ENCODE data around the gene STEAP1B.
"Not testable (repeated sequence)": the region's sequence is repeated elsewhere in the genome, so short reads cannot be mapped to it uniquely, and the experiment has no call there.

Gene STEAP1B

GRCh38 chr7:22523478-22524352 lies 23.7 kb upstream of the STEAP1B start:
- not testable (repeated sequence) for H3K27me3 ChIP-seq (ENCODE audit: control insufficient read depth, insufficient read depth, low read length); H2AFZ ChIP-seq; H3K27ac ChIP-seq; H3K4me3 ChIP-seq (ENCODE audit: low read depth, low read length); H3K4me2 ChIP-seq (ENCODE audit: low read length); H3K4me1 ChIP-seq; H3K79me2 ChIP-seq; H3K36me3 ChIP-seq (ENCODE audit: control insufficient read depth, insufficient read depth, low read length); H3K9me3 ChIP-seq (ENCODE audit: control insufficient read depth, low read length); H3K9ac ChIP-seq
- peak; percentile 31 for TF ChIP-seq CTCF (IDR thresholded peaks at IDR 0.05)

- H2AFZ ChIP-seq; H3K9me3 ChIP-seq (ENCODE audit: control insufficient read depth, low read length); H3K27ac ChIP-seq; H3K79me2 ChIP-seq; H3K4me1 ChIP-seq; H3K27me3 ChIP-seq (ENCODE audit: control insufficient read depth, insufficient read depth, low read length); H3K4me2 ChIP-seq (ENCODE audit: low read length); H3K36me3 ChIP-seq (ENCODE audit: control insufficient read depth, insufficient read depth, low read length); H3K9ac ChIP-seq; H3K4me3 ChIP-seq (ENCODE audit: low read depth, low read length): not testable (repeated sequence)
These were observed 19.6 kb upstream of the STEAP1B start for GRCh38 chr7:22519560-22519959.

GRCh38 chr7:22516950-22517349 lies 17.0 kb upstream of the STEAP1B start:
- not testable (repeated sequence) for H3K36me3 ChIP-seq (ENCODE audit: control insufficient read depth, insufficient read depth, low read length); H3K4me1 ChIP-seq; H3K27ac ChIP-seq; H2AFZ ChIP-seq; H3K79me2 ChIP-seq; H3K9me3 ChIP-seq (ENCODE audit: control insufficient read depth, low read length); H3K27me3 ChIP-seq (ENCODE audit: control insufficient read depth, insufficient read depth, low read length); H3K4me3 ChIP-seq (ENCODE audit: low read depth, low read length); H3K4me2 ChIP-seq (ENCODE audit: low read length); H3K9ac ChIP-seq

GRCh38 chr7:22514963-22515362 lies 15.0 kb upstream of the STEAP1B start:
- not testable (repeated sequence) for H2AFZ ChIP-seq; H3K36me3 ChIP-seq (ENCODE audit: control insufficient read depth, insufficient read depth, low read length); H3K27ac ChIP-seq; H3K27me3 ChIP-seq (ENCODE audit: control insufficient read depth, insufficient read depth, low read length); H3K4me3 ChIP-seq (ENCODE audit: low read depth, low read length); H3K9ac ChIP-seq; H3K4me1 ChIP-seq; H3K9me3 ChIP-seq (ENCODE audit: control insufficient read depth, low read length); H3K4me2 ChIP-seq (ENCODE audit: low read length); H3K79me2 ChIP-seq

- H3K4me2 ChIP-seq (ENCODE audit: low read length); H3K79me2 ChIP-seq; H3K9ac ChIP-seq; H3K27me3 ChIP-seq (ENCODE audit: control insufficient read depth, insufficient read depth, low read length); H3K4me1 ChIP-seq; H3K27ac ChIP-seq; H2AFZ ChIP-seq; H3K36me3 ChIP-seq (ENCODE audit: control insufficient read depth, insufficient read depth, low read length); H3K4me3 ChIP-seq (ENCODE audit: low read depth, low read length); H3K9me3 ChIP-seq (ENCODE audit: control insufficient read depth, low read length): not testable (repeated sequence)
These were observed 7.3 kb upstream of the STEAP1B start for GRCh38 chr7:22507320-22507719.

- H3K36me3 ChIP-seq (ENCODE audit: control insufficient read depth, insufficient read depth, low read length): not testable (repeated sequence)
These were observed 6.5 kb upstream of the STEAP1B start for GRCh38 chr7:22506316-22507020.

GRCh38 chr7:22504519-22504918 lies 4.5 kb upstream of the STEAP1B start:
- H3K4me2 ChIP-seq (ENCODE audit: low read length); H3K9ac ChIP-seq; H3K36me3 ChIP-seq (ENCODE audit: control insufficient read depth, insufficient read depth, low read length); H3K9me3 ChIP-seq (ENCODE audit: control insufficient read depth, low read length); H3K79me2 ChIP-seq; H3K27me3 ChIP-seq (ENCODE audit: control insufficient read depth, insufficient read depth, low read length); H3K4me3 ChIP-seq (ENCODE audit: low read depth, low read length); H3K27ac ChIP-seq; H3K4me1 ChIP-seq; H2AFZ ChIP-seq: not testable (repeated sequence)

More at GRCh38 chr7:22506316-22507020, 6.5 kb upstream of the STEAP1B start:
- H3K27ac ChIP-seq; H3K4me2 ChIP-seq (ENCODE audit: low read length); H3K4me1 ChIP-seq; H3K27me3 ChIP-seq (ENCODE audit: control insufficient read depth, insufficient read depth, low read length); H3K9ac ChIP-seq; H3K9me3 ChIP-seq (ENCODE audit: control insufficient read depth, low read length); H2AFZ ChIP-seq; H3K4me3 ChIP-seq (ENCODE audit: low read depth, low read length); H3K79me2 ChIP-seq: not testable (repeated sequence)

GRCh38 chr7:22502104-22502503 lies 2.1 kb upstream of the STEAP1B start:
- H3K79me2 ChIP-seq; H3K27ac ChIP-seq; H3K27me3 ChIP-seq (ENCODE audit: control insufficient read depth, insufficient read depth, low read length); H2AFZ ChIP-seq; H3K4me3 ChIP-seq (ENCODE audit: low read depth, low read length); H3K36me3 ChIP-seq (ENCODE audit: control insufficient read depth, insufficient read depth, low read length); H3K4me2 ChIP-seq (ENCODE audit: low read length); H3K9ac ChIP-seq; H3K9me3 ChIP-seq (ENCODE audit: control insufficient read depth, low read length); H3K4me1 ChIP-seq: not testable (repeated sequence)

Measured in parathyroid adenoma (tissue), 2 donors.